ENCODE data around the gene TSPAN4.

Gene TSPAN4

DNA sequence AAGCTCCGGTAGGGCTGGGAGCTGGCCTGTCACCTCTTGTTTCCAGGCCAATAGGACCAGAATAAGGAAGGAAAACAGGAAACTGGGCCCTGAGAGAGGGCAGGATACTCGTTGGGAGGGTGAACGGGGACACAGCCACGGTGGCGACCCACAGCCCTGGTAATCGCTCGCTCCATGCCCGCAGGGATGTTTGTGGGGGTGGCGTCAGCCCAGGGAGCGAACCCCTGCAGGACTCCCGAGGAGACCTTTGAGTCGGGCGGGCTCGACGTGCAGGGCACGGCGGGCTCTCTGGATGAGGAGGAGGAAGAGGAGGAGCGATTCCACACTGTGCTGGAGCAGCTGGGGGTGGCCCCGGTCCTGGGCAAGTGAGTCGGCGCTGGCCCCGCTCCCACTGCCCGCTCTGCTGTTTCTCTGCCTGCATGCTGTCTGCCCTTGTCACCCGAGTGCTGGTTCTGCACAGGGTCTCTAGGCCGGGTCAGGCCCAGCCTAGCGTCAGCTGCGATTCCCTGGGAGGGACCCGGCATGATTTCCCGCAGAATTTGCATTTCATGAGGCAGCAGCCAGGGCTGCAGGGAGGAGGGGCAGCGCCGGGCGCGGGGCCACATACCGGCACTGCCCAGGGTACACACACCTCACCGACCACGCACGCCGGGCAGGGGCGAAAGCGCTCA is 13.3 kb upstream of the TSPAN4 start:
- Mint-ChIP-seq H3K27ac (peak overlapping the region in 2 of 3 experiments; percentile 25 to 51), H3K36me3 (ENCODE audit: low read depth) (peaks cover 8% of the 10 kb centered on the region), H3K9me3 (no peaks in the 10 kb centered on the region), H3K4me1 (peaks cover 37% of the 10 kb centered on the region), H3K4me3 (peak overlapping the region; percentile 63 to 78 (median 70)), H3K27me3 (ENCODE audit: low read depth) (peaks cover 45% of the 10 kb centered on the region)
- TF ChIP-seq, protein P1, sequence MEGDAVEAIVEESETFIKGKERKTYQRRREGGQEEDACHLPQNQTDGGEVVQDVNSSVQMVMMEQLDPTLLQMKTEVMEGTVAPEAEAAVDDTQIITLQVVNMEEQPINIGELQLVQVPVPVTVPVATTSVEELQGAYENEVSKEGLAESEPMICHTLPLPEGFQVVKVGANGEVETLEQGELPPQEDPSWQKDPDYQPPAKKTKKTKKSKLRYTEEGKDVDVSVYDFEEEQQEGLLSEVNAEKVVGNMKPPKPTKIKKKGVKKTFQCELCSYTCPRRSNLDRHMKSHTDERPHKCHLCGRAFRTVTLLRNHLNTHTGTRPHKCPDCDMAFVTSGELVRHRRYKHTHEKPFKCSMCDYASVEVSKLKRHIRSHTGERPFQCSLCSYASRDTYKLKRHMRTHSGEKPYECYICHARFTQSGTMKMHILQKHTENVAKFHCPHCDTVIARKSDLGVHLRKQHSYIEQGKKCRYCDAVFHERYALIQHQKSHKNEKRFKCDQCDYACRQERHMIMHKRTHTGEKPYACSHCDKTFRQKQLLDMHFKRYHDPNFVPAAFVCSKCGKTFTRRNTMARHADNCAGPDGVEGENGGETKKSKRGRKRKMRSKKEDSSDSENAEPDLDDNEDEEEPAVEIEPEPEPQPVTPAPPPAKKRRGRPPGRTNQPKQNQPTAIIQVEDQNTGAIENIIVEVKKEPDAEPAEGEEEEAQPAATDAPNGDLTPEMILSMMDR (IDR thresholded peaks at IDR 0.05; ENCODE audit: unreplicated experiment in 3 of 3) = no peak

DNA sequence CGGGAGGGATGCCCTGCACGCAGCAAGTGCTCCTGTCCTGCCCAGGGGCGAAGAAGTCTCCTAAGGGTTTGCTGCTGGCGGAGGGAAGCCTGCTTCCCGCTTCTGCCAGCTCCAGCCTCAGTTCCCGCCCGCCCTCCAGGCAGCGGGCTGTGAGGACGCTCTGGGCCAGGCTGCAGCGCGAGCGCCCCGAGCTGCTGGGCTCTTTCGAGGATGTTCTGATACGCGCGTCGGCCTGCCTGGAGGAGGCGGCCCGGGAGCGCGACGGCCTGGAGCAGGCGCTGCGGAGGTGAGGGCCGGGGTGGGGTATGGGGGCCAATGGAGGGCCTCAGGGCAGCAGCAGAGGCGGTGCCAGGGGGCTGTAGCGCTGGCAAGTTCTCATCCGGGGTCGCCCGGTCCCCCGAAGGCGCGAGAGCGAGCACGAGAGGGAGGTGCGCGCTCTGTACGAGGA is 12.8 kb upstream of the TSPAN4 start:
- no peaks in the 10 kb centered on the region for H3K9me3 Mint-ChIP-seq
- TF ChIP-seq, protein P1 (IDR thresholded peaks at IDR 0.05; ENCODE audit: unreplicated experiment in 3 of 3) = no peak
- peak overlapping the region in 1 of 3 experiments; percentile 55 for H3K27ac Mint-ChIP-seq
- peaks cover 6% of the 10 kb centered on the region for H3K36me3 Mint-ChIP-seq (ENCODE audit: low read depth)
- H3K4me1 Mint-ChIP-seq = peaks cover 35% of the 10 kb centered on the region
- H3K4me3 Mint-ChIP-seq = peak overlapping the region; percentile 59 to 74 (median 70)
- peaks cover 43% of the 10 kb centered on the region for H3K27me3 Mint-ChIP-seq (ENCODE audit: low read depth)

DNA sequence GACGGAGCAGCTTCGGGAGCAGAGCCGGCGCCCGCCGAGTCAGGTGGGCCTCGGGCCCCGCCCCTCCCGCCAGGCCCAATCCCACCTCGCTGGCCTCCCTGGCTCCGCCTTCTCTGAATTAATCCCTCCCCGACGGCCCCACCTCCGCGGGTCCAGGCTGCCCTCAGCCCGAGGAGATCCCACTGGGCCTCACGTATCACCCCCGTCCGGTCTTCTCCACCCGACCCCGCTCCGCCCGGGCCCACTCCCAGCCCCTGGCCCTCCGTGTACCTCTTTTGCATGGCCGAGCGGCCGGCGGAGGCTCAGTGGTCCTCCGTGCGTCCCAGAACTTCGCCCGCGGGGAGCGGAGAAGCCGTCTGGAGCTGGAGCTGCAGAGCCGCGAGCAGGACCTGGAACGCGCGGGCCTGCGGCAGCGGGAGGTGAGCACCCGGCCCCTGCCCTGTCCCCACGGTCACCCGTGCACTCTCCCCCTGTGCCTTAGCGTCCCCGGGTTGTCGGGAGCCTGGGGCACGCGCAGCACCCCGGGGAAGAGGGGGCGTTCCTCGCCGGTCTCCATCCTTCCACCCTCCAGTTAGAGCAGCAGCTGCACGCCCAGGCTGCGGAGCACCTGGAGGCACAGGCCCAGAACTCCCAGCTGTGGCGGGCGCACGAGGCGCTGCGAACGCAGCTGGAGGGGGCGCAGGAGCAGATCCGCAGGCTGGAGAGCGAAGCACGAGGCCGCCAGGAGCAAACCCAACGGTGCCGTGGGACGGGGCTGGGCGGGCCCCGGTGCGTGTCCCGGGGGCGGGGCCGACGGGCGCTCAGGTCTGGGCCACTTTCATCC is 12.1 kb upstream of the TSPAN4 start:
- Mint-ChIP-seq H3K4me1 (peaks cover 32% of the 10 kb centered on the region), H3K27ac (peak overlapping the region in 1 of 3 experiments; percentile 55), H3K4me3 (peak overlapping the region; percentile 59 to 82 (median 70)), H3K36me3 (ENCODE audit: low read depth) (no peaks in the 10 kb centered on the region), H3K9me3 (no peaks in the 10 kb centered on the region), H3K27me3 (ENCODE audit: low read depth) (peaks cover 38% of the 10 kb centered on the region)
- TF ChIP-seq, protein P1 (IDR thresholded peaks at IDR 0.05; ENCODE audit: unreplicated experiment in 3 of 3) = no peak

DNA sequence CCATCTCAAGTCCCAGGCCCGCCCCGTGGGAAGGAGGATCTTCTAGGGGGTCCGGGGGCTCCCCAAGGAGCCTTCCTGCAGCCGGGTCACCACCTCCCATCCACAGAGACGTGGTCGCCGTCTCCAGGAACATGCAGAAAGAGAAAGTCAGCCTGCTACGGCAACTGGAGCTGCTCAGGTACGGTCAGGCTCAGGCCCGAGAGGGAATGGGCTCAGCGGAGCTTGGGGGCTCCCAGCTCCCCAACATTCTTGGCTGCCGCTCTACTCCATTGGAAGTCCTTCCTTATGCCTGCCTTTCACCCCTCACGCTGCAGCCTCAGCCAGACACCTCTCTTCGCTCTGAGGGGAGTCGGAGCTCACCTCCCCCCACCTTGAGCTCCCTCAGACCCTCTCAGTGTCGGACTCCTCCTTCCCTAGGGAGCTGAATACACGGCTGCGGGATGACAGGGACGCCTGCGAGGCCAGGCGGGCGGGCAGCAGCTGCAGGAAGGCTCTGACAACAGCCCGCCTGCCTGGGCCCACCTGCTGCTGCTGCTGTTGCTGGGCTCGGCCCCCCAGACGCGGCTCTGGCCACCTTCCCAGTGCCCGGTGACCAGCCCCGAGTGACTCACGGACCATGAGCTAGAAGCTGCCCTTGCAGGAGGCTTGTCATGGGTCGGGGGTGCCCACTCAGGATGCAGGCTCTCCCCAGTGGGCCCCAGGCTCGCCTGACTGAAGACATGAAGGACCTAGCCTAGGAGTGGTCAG is 11.4 kb upstream of the TSPAN4 start:
- Mint-ChIP-seq H3K4me1 (peaks cover 32% of the 10 kb centered on the region), H3K27ac (peak overlapping the region in 2 of 3 experiments; percentile 20 to 60), H3K27me3 (ENCODE audit: low read depth) (peaks cover 37% of the 10 kb centered on the region), H3K4me3 (peak overlapping the region; percentile 82 to 85 (median 82)), H3K9me3 (no peaks in the 10 kb centered on the region), H3K36me3 (ENCODE audit: low read depth) (no peaks in the 10 kb centered on the region)
- TF ChIP-seq, protein P1 (IDR thresholded peaks at IDR 0.05; ENCODE audit: unreplicated experiment in 3 of 3) = no peak

DNA sequence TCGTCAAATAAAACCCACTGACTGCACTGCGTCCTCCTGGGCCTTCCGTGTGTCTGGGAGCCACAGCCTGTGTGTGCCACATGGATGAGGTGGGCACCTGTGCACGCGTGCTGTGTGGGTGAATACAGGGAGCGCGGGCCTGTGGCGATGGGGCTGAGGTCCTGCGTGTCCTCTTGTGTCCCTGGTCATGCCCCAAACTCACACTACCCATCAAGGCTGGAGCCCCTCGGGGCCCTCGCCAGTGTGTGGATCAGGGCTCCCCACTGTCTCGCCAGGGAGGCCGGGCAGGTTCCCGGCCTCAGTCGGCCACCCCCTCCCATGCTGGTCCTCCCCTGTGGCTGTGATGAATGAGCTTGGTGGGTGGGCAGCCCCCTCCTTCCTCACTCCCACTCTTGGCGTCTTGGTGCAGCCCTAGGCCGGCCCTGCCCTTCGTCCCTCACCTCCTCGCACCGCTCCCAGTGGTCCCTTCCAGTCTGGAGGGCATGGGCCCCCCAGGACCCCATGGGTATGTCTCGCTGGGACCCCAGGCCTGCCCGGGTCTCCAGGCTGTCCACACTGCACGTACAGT is 10.6 kb upstream of the TSPAN4 start:
- peaks cover 32% of the 10 kb centered on the region for H3K4me1 Mint-ChIP-seq
- peak overlapping the region; percentile 82 to 85 (median 82) for H3K4me3 Mint-ChIP-seq
- H3K9me3 Mint-ChIP-seq = no peaks in the 10 kb centered on the region
- H3K36me3 Mint-ChIP-seq (ENCODE audit: low read depth) = no peaks in the 10 kb centered on the region
- H3K27me3 Mint-ChIP-seq (ENCODE audit: low read depth) = peaks cover 32% of the 10 kb centered on the region
- H3K27ac Mint-ChIP-seq = peak overlapping the region in 2 of 3 experiments; percentile 58 to 60
- TF ChIP-seq, protein P1 (IDR thresholded peaks at IDR 0.05; ENCODE audit: unreplicated experiment in 3 of 3) = no peak

All from nephron (organoid).